ENCODE results near the gene TMPRSS7.

The TMPRSS7 gene

DNA sequence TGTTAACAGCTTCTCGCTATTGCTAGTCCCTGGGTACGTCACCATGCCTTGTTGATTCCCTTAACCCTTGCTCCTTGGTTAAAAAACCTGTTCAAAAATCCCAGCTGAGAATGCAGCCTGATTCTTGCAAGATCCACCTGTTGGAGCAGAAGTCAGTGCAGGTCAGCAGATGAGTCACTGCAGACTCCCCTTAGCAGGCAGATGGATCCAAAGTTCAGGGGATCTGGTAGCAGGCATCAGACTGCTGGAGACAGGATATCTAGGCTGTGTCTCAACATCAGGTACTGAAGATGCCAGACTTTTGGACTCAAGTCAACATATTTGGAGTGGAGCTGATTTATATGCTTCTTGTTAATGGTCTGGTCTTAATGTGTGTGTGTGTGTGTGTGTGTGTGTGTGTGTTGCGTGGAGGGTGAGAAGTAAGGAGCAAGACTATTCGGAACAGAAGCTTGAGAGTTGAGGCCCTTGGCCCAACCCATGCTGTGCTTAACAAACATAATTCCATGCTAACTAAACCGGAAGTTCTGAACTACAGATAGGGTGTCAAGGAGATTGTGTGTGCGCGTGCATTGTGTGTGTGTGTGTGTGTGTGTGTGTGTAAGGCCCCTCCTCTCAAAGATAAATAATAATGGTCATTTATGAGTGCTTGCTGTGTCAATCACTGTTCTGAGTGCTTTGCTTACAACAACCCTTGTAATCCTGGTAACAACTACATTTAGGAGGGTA is 50.6 kb downstream of the TMPRSS7 start:
- ChIA-PET POLR2A (interaction anchor here (0.6 kb wide), 1 partner anchor 1586 kb away, joined by 3 read pairs; no protein-coding TSS in a partner anchor), CTCF (no interaction called here)
- no peak for TF ChIP-seq CTCF (IDR thresholded peaks at IDR 0.05; ENCODE audit: control extremely low read depth, extremely low read depth, low read depth, missing control alignments)
- DNase-seq (ENCODE audit: extremely low spot score), result no peak

GRCh38 chr3:112085735-112086075 is 51.2 kb downstream of the TMPRSS7 start:
- no peak for TF ChIP-seq CTCF (IDR thresholded peaks at IDR 0.05; ENCODE audit: control extremely low read depth, extremely low read depth, low read depth, missing control alignments)
- CTCF ChIA-PET, result interaction anchor here (1.9 kb wide), 1 partner anchor 12 kb away, joined by 7 read pairs; no protein-coding TSS in a partner anchor
- POLR2A ChIA-PET, result interaction anchor here (0.6 to 1.0 kb wide), 2 partner anchors 42 to 368 kb away, joined by 3 read pairs; no protein-coding TSS in a partner anchor
- no peak for DNase-seq (ENCODE audit: extremely low spot score)

DNA sequence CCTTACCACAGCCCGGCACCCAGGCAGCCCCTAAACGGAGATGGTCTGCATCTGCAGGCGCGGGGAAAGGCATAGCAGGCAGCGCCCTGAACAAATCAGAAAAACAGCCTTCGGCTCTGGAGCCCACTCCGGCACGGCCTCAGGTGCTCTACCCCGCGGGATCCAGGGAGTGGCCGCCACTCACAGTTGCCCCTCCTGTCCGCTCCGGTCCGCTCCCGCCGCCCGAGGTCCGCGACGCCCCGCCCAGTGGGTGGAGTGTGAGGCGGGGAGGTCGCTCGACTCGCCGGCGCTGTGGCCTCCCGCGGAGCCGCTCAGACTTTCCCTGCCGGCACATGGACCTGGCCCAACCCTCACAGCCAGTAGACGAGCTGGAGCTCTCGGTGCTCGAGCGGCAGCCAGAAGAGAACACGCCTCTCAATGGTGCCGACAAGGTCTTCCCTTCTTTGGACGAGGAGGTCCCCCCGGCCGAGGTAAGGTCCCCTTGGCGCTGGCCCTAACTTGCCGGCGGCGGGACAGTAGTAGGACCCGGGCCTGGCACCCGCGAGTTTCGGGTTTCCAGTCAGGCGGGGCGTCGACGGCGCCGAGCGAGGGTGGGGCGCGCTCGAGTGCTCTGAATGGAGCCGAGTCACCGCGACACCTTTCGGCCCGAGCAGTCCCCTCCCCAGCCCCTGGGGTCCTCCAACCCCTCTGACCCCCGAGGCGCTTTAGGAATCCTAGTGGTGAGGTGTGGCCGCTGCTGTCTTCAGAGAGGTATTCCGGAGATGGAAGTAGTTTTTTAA is 51.7 kb downstream of the TMPRSS7 start, which contains the start of gene C3orf52:
C3orf52 (plus strand) TSS at position 314 of the 779 bp plus-strand sequence; CDS start at position 333, 19 bp downstream.
- ChIA-PET POLR2A (interaction anchor here (0.6 to 1.0 kb wide), 2 partner anchors 41 to 369 kb away, joined by 3 read pairs; no protein-coding TSS in a partner anchor), CTCF (interaction anchor here (1.9 kb wide), 1 partner anchor 12 kb away, joined by 7 read pairs; no protein-coding TSS in a partner anchor)
- no peak for TF ChIP-seq CTCF (IDR thresholded peaks at IDR 0.05; ENCODE audit: control extremely low read depth, extremely low read depth, low read depth, missing control alignments)
- DNase-seq (ENCODE audit: extremely low spot score), result peak; percentile 87

GRCh38 chr3:112086875-112087524 is 52.5 kb downstream of the TMPRSS7 start:
- POLR2A ChIA-PET, result interaction anchor here (1.0 kb wide), 1 partner anchor 41 kb away, joined by 3 read pairs; no protein-coding TSS in a partner anchor
- CTCF ChIA-PET, result interaction anchor here (0.7 to 1.9 kb wide), 3 partner anchors 11 to 25 kb away, joined by 3 to 7 read pairs (median 4); no protein-coding TSS in a partner anchor
- DNase-seq (ENCODE audit: extremely low spot score), result no peak
- TF ChIP-seq CTCF (IDR thresholded peaks at IDR 0.05; ENCODE audit: control extremely low read depth, extremely low read depth, low read depth, missing control alignments), result no peak

DNA sequence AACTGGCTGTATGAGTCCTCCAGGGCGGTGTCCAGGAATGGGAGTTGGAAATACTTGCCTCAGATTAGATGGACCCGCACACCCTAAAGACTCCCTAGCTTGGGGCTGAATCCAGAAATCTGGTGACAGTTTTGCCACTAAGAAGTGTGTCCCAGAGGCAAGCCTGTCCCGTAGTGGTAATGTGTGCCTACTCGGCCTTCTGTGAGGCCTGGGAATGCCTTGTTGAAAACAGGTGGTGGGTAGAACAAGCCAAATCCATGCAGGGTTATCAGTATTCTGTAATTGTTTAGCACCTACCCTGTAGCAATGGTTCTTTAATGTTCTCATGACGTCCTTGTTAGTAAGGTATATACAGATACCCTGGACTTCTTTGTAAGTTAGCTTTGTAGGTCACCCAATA is 53.2 kb downstream of the TMPRSS7 start:
- ChIA-PET POLR2A (no interaction called here), CTCF (interaction anchor here (1.0 to 1.9 kb wide), 4 partner anchors 10 to 23 kb away, joined by 3 to 7 read pairs (median 4); no protein-coding TSS in a partner anchor)
- no peak for TF ChIP-seq CTCF (IDR thresholded peaks at IDR 0.05; ENCODE audit: control extremely low read depth, extremely low read depth, low read depth, missing control alignments)
- no peak for DNase-seq (ENCODE audit: extremely low spot score)

- DNase-seq (ENCODE audit: extremely low spot score), result no peak
- CTCF ChIA-PET, result interaction anchor here (1.0 to 1.5 kb wide), 2 partner anchors 11 to 22 kb away, joined by 3 to 5 read pairs; no protein-coding TSS in a partner anchor
- POLR2A ChIA-PET, result no interaction called here
- no peak for TF ChIP-seq CTCF (IDR thresholded peaks at IDR 0.05; ENCODE audit: control extremely low read depth, extremely low read depth, low read depth, missing control alignments)
Measured at GRCh38 chr3:112088944-112089343, 54.4 kb downstream of the TMPRSS7 start.

Measured in GM10248 (cell line).